ENCODE results near the gene CYP27B1.
A peak's percentile ranks its signal among the peaks of the same experiment; 100 is the strongest.
"Not testable (repeated sequence)": the region's sequence is repeated elsewhere in the genome, so short reads cannot be mapped to it uniquely, and the experiment has no call there.

The CYP27B1 gene

DNA sequence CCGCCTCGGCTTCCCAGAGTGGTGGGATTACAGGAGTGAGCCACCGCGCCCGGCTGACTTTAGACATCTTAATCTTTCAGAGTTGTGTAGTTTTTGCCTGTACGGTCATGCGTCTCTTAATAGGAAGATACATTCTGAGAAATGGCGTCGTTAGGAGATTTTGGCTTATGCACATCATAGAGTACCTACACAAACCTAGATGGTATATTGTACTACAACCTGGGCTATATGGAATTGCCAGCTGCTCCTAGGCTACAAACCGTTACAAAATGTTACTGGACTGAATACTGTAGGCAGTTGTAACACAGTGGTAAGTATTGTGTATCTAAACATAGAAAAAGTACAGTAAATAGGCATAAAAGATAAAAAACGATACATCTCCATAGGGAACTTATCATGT lies 17.0 kb upstream of the CYP27B1 start:
- DNase-seq (ENCODE audit: low read depth): no peak

- DNase-seq (ENCODE audit: low read depth): no peak
Measured at GRCh38 chr12:57783466-57783801, 16.6 kb upstream of the CYP27B1 start.

DNA sequence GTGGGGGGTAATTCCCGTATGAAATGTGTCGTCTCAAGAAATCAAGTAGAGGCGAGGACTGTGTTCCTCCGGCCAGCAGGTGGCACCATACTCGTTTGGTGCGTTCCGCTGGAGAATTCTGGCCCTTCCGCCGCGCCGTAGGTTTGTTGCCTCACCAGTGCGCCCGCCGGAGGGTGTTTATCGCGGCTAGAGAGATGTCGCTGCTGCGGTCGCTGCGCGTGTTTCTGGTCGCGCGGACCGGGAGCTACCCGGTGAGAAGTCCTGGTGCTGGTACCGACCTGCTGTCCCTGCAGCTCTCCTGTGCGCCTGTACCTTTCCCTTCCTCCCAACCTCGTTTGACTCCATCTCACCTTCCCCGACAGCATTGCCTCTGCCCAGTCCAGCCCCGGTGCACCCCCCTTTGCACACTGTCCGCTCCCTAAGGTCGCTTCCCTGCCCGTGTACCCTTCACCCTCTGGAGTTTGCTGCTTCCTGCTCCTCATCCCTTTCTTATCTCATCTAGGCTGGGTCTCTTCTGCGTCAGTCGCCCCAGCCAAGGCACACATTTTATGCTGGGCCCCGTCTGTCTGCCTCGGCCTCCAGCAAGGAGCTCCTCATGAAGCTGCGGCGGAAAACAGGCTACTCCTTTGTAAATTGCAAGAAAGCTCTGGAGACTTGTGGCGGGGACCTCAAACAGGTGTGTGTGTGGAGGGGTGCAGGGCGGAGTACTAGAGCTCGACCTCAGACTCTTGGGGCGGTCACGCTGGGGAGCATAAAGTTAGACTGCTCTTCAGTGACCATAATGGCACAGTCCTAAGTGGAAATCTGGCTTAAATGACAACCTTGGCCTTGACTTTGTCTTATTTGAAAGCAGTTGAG lies 16.0 kb upstream of the CYP27B1 start, which contains the start of gene TSFM:
Gene TSFM, plus strand, starts transcription at position 180 of the 858 bp plus-strand sequence. Its CDS starts 15 bp downstream, at position 195.
- DNase-seq (ENCODE audit: low read depth): peak; percentile 96

GRCh38 chr12:57782243-57782607 lies 15.3 kb upstream of the CYP27B1 start:
- DNase-seq (ENCODE audit: low read depth): no peak

DNA sequence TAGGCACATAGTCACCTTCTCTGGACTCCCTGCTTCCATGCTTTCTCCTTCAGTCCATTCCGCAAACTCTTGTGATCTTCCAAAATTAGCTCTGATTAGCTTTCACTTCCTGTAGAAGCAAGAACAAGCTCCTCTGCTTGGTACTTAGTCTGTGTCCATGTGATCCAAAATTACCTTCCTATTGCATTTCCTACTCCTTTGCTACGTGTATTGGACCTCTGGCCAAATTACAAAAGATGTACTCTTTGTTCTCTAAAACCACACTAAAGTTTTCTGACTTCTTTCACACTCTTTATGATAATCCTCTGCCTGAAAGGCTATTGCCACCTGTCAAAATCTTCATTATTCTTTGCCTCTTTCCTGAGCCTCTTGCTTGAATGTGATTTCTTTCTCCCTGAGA lies 14.9 kb upstream of the CYP27B1 start:
- DNase-seq (ENCODE audit: low read depth): no peak

DNA sequence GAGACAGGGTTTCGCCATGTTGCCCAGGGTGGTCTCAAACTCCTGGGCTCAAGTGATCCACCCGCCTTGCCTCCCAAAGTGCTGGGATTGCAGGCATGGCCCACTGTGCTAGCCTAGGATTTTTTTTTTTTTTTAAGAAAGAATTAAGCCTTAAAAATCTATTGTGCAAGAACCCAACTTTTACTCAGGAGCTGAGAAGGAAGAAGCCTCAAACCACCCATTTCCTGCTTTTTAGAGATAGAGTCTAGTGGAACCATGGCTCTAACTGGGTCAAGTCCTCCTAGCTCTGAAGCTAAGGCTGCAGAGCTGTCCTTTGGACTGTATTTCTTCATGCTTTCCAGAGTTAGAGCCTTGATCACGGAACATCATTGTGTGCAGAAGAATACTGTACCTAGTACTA lies 14.4 kb upstream of the CYP27B1 start:
- no peak for DNase-seq (ENCODE audit: low read depth)

DNA sequence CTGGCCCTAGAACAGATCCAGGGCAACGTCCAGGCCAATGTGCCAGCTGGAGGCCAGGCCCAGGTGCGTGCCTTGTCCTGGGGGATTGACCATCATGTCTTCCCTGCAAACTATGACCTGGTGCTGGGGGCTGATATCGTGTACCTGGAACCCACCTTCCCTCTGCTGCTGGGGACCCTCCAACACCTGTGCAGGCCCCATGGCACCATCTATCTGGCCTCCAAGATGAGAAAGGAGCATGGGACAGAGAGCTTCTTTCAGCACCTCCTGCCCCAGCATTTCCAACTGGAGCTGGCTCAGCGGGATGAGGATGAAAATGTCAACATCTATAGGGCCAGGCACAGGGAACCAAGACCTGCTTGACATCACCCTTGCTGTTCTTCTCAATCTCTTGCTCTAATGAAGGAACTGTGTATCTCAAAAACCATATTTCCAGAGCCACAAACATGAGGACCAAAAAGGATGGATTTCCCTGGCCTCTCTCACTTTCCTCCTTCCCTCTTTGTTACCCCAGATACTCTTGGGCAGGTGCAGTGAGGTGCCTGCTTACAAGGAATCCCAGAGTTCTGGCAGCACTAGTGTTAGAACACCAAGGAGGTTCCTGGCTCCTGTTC lies 13.5 kb upstream of the CYP27B1 start:
- no peak for DNase-seq (ENCODE audit: low read depth)

DNA sequence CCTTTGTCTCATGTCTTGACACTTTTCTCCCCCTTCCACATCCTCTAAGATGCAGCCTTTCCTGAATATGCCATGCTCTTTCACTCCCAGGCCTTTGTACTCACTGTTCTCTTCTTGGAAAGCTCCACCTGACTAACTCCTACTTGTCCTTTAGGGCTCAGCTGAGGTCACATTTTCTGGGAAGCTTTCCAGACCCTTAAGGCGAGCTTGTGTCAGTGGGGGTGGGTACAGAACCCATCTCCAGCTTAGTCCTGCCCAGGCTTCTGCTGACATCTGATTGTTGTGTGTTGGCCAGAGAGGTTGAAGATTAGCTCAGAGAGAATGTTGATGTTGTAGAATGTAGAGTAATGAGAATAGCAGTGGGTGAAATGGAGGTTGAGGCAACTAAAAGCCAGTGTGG lies 12.9 kb upstream of the CYP27B1 start:
- no peak for DNase-seq (ENCODE audit: low read depth)

GRCh38 chr12:57777911-57778310 lies 11.0 kb upstream of the CYP27B1 start:
- DNase-seq (ENCODE audit: low read depth): no peak

GRCh38 chr12:57777367-57777766 lies 10.5 kb upstream of the CYP27B1 start:
- DNase-seq (ENCODE audit: low read depth): no peak

DNA sequence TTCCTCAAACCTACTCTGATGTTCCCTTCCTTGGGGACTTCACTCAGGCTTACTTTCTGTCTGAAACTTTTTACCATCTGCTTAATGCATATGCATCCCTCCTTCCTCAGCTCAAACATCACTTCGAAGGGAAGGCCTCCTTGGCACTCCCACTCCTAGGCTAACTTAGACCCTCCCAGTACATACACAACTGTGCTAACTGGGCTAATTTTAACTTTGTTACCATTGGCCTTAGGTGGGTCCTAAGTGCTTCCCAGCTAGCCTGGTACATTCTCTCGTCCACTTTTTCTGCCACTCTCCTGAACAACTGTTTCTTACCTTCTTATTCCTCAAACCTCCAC lies 9.3 kb upstream of the CYP27B1 start:
- DNase-seq (ENCODE audit: low read depth): no peak

- no peak for DNase-seq (ENCODE audit: low read depth)
Measured at GRCh38 chr12:57775563-57776246, 8.8 kb upstream of the CYP27B1 start.

DNA sequence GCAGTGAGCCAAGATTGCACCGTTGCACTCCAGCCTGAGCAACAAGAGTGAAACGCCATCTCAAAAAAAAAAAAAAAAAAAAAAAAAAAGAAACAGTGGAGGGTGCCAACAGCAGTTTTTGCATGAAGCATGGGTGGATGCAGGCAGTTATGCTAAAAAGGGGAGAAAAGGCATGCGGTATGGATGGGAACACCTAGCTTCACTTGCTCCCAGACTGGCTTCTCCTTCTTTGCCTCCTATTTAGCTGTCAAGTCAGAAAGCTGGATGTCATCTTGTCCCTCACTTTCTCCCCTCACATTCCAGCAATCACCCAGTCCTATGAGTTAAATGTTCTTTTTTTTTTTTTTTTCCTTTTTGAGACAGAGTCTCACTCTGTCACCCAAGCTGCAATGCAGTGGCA lies 8.2 kb upstream of the CYP27B1 start:
- no peak for DNase-seq (ENCODE audit: low read depth)

DNA sequence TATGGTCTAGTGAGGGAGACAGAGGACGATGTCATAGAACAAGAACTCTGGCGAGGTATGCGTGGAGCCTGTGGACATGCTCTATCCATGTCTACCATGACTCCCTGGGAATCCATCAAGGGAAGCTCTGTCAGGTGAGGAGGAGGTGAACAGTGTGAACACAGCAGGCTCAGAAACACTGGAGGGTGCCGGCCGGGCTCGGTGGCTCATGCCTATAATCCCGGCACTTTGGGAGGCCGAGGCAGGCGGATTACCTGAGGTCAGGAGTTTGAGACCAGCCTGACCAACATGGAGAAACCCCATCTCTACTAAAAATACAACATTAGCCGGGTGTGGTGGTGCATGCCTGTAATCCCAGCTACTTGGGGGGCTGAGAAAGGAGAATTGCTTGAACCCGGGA lies 7.8 kb upstream of the CYP27B1 start:
- not testable (repeated sequence) for DNase-seq (ENCODE audit: low read depth)

DNA sequence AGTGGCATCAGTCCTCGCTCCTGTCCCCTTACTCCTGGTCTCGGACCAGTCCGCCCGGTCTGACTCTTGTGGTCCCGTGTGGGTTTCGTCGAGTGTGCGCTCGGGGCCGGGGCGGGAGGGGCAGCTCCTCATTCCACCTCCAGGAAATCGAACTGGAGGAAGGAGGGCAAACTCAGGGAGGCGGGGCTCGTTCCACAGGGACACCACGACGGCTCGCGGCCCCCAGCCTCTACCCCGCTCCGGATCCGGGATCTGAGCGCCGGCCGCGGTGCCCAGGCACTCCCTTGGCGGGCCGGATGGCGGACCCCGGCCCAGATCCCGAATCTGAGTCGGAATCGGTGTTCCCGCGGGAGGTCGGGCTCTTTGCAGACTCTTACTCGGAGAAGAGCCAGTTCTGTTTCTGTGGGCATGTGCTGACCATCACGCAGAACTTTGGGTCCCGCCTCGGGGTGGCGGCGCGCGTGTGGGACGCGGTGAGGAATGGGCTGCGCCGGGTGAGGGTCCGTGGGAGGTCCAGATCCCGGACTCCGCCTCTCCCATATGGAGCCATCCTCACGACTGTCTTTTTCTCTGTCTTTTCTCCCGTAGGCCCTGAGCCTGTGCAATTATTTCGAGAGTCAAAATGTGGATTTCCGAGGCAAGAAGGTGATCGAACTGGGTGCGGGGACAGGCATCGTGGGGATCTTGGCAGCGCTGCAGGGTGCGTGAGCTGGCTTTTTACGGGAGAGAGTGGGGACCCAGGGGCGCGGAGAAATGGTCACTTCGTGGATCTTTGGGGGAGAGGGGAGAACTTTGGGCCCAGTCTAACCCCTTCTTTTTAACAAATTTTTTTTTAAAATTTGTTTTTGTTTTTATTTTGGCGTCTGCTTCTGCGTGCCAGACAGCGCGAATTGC lies 5.8 kb upstream of the CYP27B1 start, which contains the start of gene EEF1AKMT3:
Gene EEF1AKMT3, plus strand, starts transcription at position 186 of the 894 bp plus-strand sequence. Its CDS starts 111 bp downstream, at position 297.
- DNase-seq (ENCODE audit: low read depth): no peak

- peak; percentile 90 for DNase-seq (ENCODE audit: low read depth)
Measured at GRCh38 chr12:57771873-57772428, 5.1 kb upstream of the CYP27B1 start, which contains the start of gene METTL1. Gene METTL1, minus strand, starts transcription at chr12:57772105. Its CDS starts 22 bp downstream, at chr12:57772083.

GRCh38 chr12:57771236-57771872 lies 4.5 kb upstream of the CYP27B1 start:
- peak; percentile 85 for DNase-seq (ENCODE audit: low read depth)

- DNase-seq (ENCODE audit: low read depth): no peak
Measured at GRCh38 chr12:57770734-57771133, 3.9 kb upstream of the CYP27B1 start.

- DNase-seq (ENCODE audit: low read depth): no peak
Measured at GRCh38 chr12:57769594-57769993, 2.7 kb upstream of the CYP27B1 start.

GRCh38 chr12:57767876-57768275 lies 998 bp upstream of the CYP27B1 start:
- DNase-seq (ENCODE audit: low read depth): no peak

DNA sequence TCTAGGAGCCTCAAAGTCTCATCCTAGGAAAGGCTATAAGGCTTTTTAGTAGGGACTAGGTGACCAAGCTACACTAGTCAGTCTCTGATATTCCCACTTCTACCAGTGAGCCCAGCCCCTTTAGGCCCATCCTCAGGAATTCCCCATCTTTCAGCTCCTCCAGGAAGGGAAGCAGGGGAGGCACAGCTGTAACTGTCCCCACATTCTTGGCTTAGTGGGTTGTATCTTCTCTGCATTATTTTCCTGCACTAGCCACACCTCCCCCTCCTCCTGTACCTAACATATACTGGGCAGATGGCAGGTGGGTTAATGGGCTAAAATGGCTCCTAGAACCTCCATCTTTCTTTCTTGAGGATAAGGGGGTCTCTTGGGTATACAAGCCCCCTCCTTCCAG lies 424 bp upstream of the CYP27B1 start:
- no peak for DNase-seq (ENCODE audit: low read depth)

Data from stimulated activated CD8-positive, alpha-beta memory T cell treated with anti-CD3 and anti-CD28 coated beads, Interleukin-4, amount 100 ng/mL, for 24 hours (primary cell).